Spleen (tissue), 11 donors: ENCODE data around the gene SNX27. TPM values are rescaled to one million over a fixed set of nuclear protein-coding genes. Genes with fewer than 3 reads are reported as not detected.

Experiments used
- DNase-seq: peaks from one replicate; pipeline ENCODE4 v3.0.0-alpha.2; 2020
- H3K27ac ChIP-seq, 8 donors: fragments of 200-600 bp; sonication (generic) in 7 of 8; 1 replicate in 4 of 8; 2 replicates in 4 of 8; pipeline versions ENCODE4 v1.5.0 to v1.8.0; 2016 to 2021; ENCODE audit warnings: inconsistent platforms in 4 of 8, mild to moderate bottlenecking in 4 of 8, moderate library complexity in 1 of 8
- H3K27me3 ChIP-seq, 7 donors: fragments of 200-600 bp; sonication (generic) in 6 of 7; replicated peaks in 1 of 7; 1 replicate in 4 of 7; 2 replicates in 3 of 7; pipeline versions ENCODE4 v1.5.0 to v1.8.0; 2016 to 2021; ENCODE audit warnings: inconsistent platforms in 3 of 7, mild to moderate bottlenecking in 1 of 7
- H3K36me3 ChIP-seq, 6 donors: fragments of 200-600 bp; sonication (generic) in 5 of 6; 1 replicate in 4 of 6; 2 replicates in 2 of 6; pipeline versions ENCODE4 v1.5.0 to v1.8.0; 2016 to 2021; ENCODE audit warnings: inconsistent platforms in 2 of 6
- H3K4me1 ChIP-seq, 6 donors: fragments of 200-600 bp; sonication (generic) in 5 of 6; 1 replicate in 3 of 6; 2 replicates in 3 of 6; pipeline versions ENCODE4 v1.5.0 to v1.8.0; 2016 to 2021; ENCODE audit warnings: inconsistent platforms in 3 of 6
- H3K4me3 ChIP-seq, 8 donors: fragments of 200-600 bp; sonication (generic) in 7 of 8; 1 replicate in 4 of 8; 2 replicates in 4 of 8; pipeline versions ENCODE4 v1.5.0 to v1.8.0; 2016 to 2021; ENCODE audit warnings: inconsistent platforms in 4 of 8, mild to moderate bottlenecking in 4 of 8, moderate library complexity in 2 of 8
- H3K9me3 ChIP-seq, 8 donors: fragments of 200-600 bp; sonication (generic) in 7 of 8; 1 replicate in 4 of 8; 2 replicates in 4 of 8; pipeline versions ENCODE4 v1.5.0 to v1.8.0; 2016 to 2021; ENCODE audit warnings: inconsistent platforms in 4 of 8
- CTCF ChIP-seq, 11 experiments: fragments of 200-600 bp in 7 of 11; fragments of 450-650 bp in 4 of 11; sonication (generic) in 4 of 11; IDR thresholded peaks in 8 of 11; conservative IDR thresholded peaks in 3 of 11; 1 replicate in 7 of 11; 2 replicates in 4 of 11; pipeline versions ENCODE4 v1.4.0 to v1.8.0; 2016 to 2021; ENCODE audit warnings: antibody characterized with exemption in 11 of 11, inconsistent platforms in 4 of 11, mild to moderate bottlenecking in 1 of 11
- POLR2A ChIP-seq, 3 donors: fragments of 450-650 bp; IDR thresholded peaks; one replicate each; pipeline ENCODE4 v1.5.1; 2017; ENCODE audit warnings: antibody characterized with exemption in 3 of 3, mild to moderate bottlenecking in 1 of 3
- POLR2AphosphoS5 ChIP-seq, 3 donors: sonication (generic); formaldehyde crosslinking; IDR thresholded peaks; one replicate each; pipeline ENCODE4 v1.5.1; 2017; ENCODE audit warnings: antibody characterized with exemption in 3 of 3
- WGBS, 5 donors: extraction: QIAGEN DNeasy Blood & Tissue Kit in 3 of 5; methylation state at CpG; one replicate each; pipeline versions ENCODE4 v1.1.5 to v1.1.7; 2013 to 2018; 5-methylcytosine and 5-hydroxymethylcytosine counted together
- intact Hi-C: fragments of 100-400 bp; cut with DNase I; formaldehyde crosslinking; loops from one replicate; pipeline ENCODE4 v1.15.0; 2023; ENCODE audit warnings: low total_unique reads
- polyA plus RNA-seq, 3 donors: library from polyadenylated mRNA; stranded (reverse); fragments of 200-250 nt; gene quantifications; one replicate each; pipeline ENCODE4 v1.2.1, GENCODE V29; 2013
- total RNA-seq, 7 donors: library from RNA; depleted of rRNA in 3 of 7; stranded (reverse); fragments of >200 nt in 3 of 7; fragmentation: NEBNext Ultra II Directional in 4 of 7; extraction: Animal tissue kit (Norgen Biotek cat#: 25700) in 4 of 7; gene quantifications; one replicate each; pipeline versions ENCODE4 v1.1.0 to v1.2.1, GENCODE V29; 2016 to 2021
- donor health status: healthy with polysubstance abuse.
- donor health status: DM: no; HTN: no; CAD: no; lungs with moderate emphysema.
- donor health status: DM: no; HTN: no; CAD: no.
- donor health status: Bipolar disorder and iron deficiency.
- donor health status: healthy.
- donor health status: DM: no; HTN: no; CAD: no.
- donor health status: DM: yes; HTN: yes; CAD: no.

The SNX27 gene
- total and polyA plus RNA-seq, 10 donors: 3.1 to 69.6 (median 48.3) TPM

- no peak for DNase-seq
- intact Hi-C loops: no loop called here
- peaks cover 0 to 17% (median 0%) of the 10 kb centered on the region in 6 donors for H3K36me3 ChIP-seq
- H3K27me3 ChIP-seq: no peaks in the 10 kb centered on the region
- no peak for TF ChIP-seq CTCF (IDR thresholded peaks at IDR 0.05 in 8 of 11, conservative IDR thresholded peaks at IDR 0.05 in 3 of 11)
- TF ChIP-seq POLR2A (IDR thresholded peaks at IDR 0.05): no peak
- no peak for TF ChIP-seq POLR2AphosphoS5 (IDR thresholded peaks at IDR 0.05)
- H3K9me3 ChIP-seq: no peaks in the 10 kb centered on the region
- 69 to 87% (median 84%) methylated on average over 5 of the region's 5 CpGs for WGBS, 5 donors
- no peak overlapping the region for H3K4me3 ChIP-seq
- H3K27ac ChIP-seq: no peak overlapping the region
- H3K4me1 ChIP-seq: no peaks in the 10 kb centered on the region
Observed at GRCh38 chr1:151581451-151581850, 30.4 kb upstream of the SNX27 start.

GRCh38 chr1:151581921-151582320 lies 29.9 kb upstream of the SNX27 start:
- intact Hi-C loops: no loop called here
- TF ChIP-seq CTCF (IDR thresholded peaks at IDR 0.05 in 8 of 11, conservative IDR thresholded peaks at IDR 0.05 in 3 of 11) (no peak), POLR2A (IDR thresholded peaks at IDR 0.05) (no peak), POLR2AphosphoS5 (IDR thresholded peaks at IDR 0.05) (no peak)
- no peak for DNase-seq
- H3K27ac ChIP-seq: no peak overlapping the region
- H3K9me3 ChIP-seq: no peaks in the 10 kb centered on the region
- H3K27me3 ChIP-seq: no peaks in the 10 kb centered on the region
- H3K4me1 ChIP-seq: no peaks in the 10 kb centered on the region
- no peak overlapping the region for H3K4me3 ChIP-seq
- peaks cover 0 to 17% (median 0%) of the 10 kb centered on the region in 6 donors for H3K36me3 ChIP-seq
- 74 to 94% (median 91%) methylated on average over 1 of the region's 1 CpG for WGBS, 5 donors

- Histone ChIP-seq H3K4me3 (no peak overlapping the region), H3K27me3 (no peaks in the 10 kb centered on the region), H3K36me3 (peaks cover 0 to 17% (median 0%) of the 10 kb centered on the region in 6 donors), H3K27ac (no peak overlapping the region), H3K4me1 (no peaks in the 10 kb centered on the region), H3K9me3 (no peaks in the 10 kb centered on the region)
- DNase-seq: no peak
- intact Hi-C loops: no loop called here
- WGBS, 5 donors: 52 to 85% (median 79%) methylated on average over 2 of the region's 2 CpGs
- TF ChIP-seq POLR2AphosphoS5 (IDR thresholded peaks at IDR 0.05) (no peak), CTCF (IDR thresholded peaks at IDR 0.05 in 8 of 11, conservative IDR thresholded peaks at IDR 0.05 in 3 of 11) (no peak), POLR2A (IDR thresholded peaks at IDR 0.05) (no peak)
Observed at GRCh38 chr1:151583796-151584195, 28.1 kb upstream of the SNX27 start.

GRCh38 chr1:151584278-151584677 lies 27.6 kb upstream of the SNX27 start:
- intact Hi-C loops: no loop called here

More at GRCh38 chr1:151584278-151584677, 27.6 kb upstream of the SNX27 start:
- DNase-seq: no peak
- Histone ChIP-seq H3K27me3 (no peaks in the 10 kb centered on the region), H3K36me3 (peaks cover 0 to 17% (median 0%) of the 10 kb centered on the region in 6 donors), H3K9me3 (no peaks in the 10 kb centered on the region), H3K4me3 (no peak overlapping the region), H3K4me1 (no peaks in the 10 kb centered on the region), H3K27ac (no peak overlapping the region)
- no peak for TF ChIP-seq POLR2AphosphoS5 (IDR thresholded peaks at IDR 0.05)
- no peak for TF ChIP-seq CTCF (IDR thresholded peaks at IDR 0.05 in 8 of 11, conservative IDR thresholded peaks at IDR 0.05 in 3 of 11)
- no peak for TF ChIP-seq POLR2A (IDR thresholded peaks at IDR 0.05)
- WGBS, 5 donors: 74 to 87% (median 83%) methylated on average over 6 of the region's 6 CpGs
